Ishikawa (cell line): Measurements from ENCODE around the gene FOXRED2.
A peak's percentile ranks its signal among the peaks of the same experiment; 100 is the strongest.

Experiments used
- CEBPB ChIP-seq: IDR thresholded peaks from 2 replicates; pipeline ENCODE4 v1.6.1; 2012
- CREB1 ChIP-seq: IDR thresholded peaks from 2 replicates; pipeline ENCODE4 v1.6.1; 2012; ENCODE audit warnings: low read depth
- EGR1 ChIP-seq: IDR thresholded peaks from 2 replicates; pipeline ENCODE4 v1.6.1; 2012
- EP300 ChIP-seq: IDR thresholded peaks from 2 replicates; pipeline ENCODE4 v1.6.1; 2012; ENCODE audit warnings: borderline replicate concordance
- FOXM1 ChIP-seq: IDR thresholded peaks from 2 replicates; pipeline ENCODE4 v1.6.1; 2012; ENCODE audit warnings: low read depth, borderline replicate concordance
- MAX ChIP-seq: IDR thresholded peaks from 2 replicates; pipeline ENCODE4 v1.6.1; 2012
- NFIC ChIP-seq: IDR thresholded peaks from 2 replicates; pipeline ENCODE4 v1.6.1; 2012
- RAD21 ChIP-seq: IDR thresholded peaks from 2 replicates; pipeline ENCODE4 v1.6.1; 2012; ENCODE audit warnings: low read depth
- REST ChIP-seq: IDR thresholded peaks from 2 replicates; pipeline ENCODE4 v1.6.1; 2012; ENCODE audit warnings: low read depth, mild to moderate bottlenecking
- TAF1 ChIP-seq: IDR thresholded peaks from 2 replicates; pipeline ENCODE4 v1.6.1; 2012; ENCODE audit warnings: low read depth, mild to moderate bottlenecking
- TCF12 ChIP-seq: IDR thresholded peaks from 2 replicates; pipeline ENCODE4 v1.6.1; 2012; ENCODE audit warnings: low read depth
- TEAD4 ChIP-seq: IDR thresholded peaks from 2 replicates; pipeline ENCODE4 v1.6.1; 2012
- USF1 ChIP-seq: IDR thresholded peaks from 2 replicates; pipeline ENCODE4 v1.6.1; 2012
- YY1 ChIP-seq: IDR thresholded peaks from 2 replicates; pipeline ENCODE4 v1.6.1; 2012; ENCODE audit warnings: low read depth
- ZBTB7A ChIP-seq: IDR thresholded peaks from 2 replicates; pipeline ENCODE4 v1.6.1; 2012; ENCODE audit warnings: low read depth

The FOXRED2 gene

GRCh38 chr22:36456464-36456845 is 50.4 kb downstream of the FOXRED2 start:
- TF ChIP-seq RAD21: no peak
- no peak for TF ChIP-seq USF1
- no peak for TF ChIP-seq TAF1
- no peak for TF ChIP-seq YY1
- no peak for TF ChIP-seq NFIC
- no peak for TF ChIP-seq EGR1

- TF ChIP-seq NFIC: no peak
- TF ChIP-seq USF1: no peak
These were observed 51.0 kb downstream of the FOXRED2 start for GRCh38 chr22:36455571-36456463.

- peak; percentile 39; the same call in 1 of the 2 replicates for TF ChIP-seq FOXM1
- TF ChIP-seq CEBPB: no peak
- TF ChIP-seq NFIC: peak; percentile 73
- TF ChIP-seq EGR1: no peak
- TF ChIP-seq EP300: peak; percentile 79; the same call in 1 of the 2 replicates
- TF ChIP-seq ZBTB7A: peak; percentile 90
- no peak for TF ChIP-seq REST
- TF ChIP-seq YY1: no peak
- TF ChIP-seq TAF1: peak; percentile 40; the same call in 1 of the 2 replicates
- TF ChIP-seq CREB1: peak; percentile 51; the same call in 1 of the 2 replicates
- peak; percentile 4; the same call in 1 of the 2 replicates for TF ChIP-seq RAD21
- TF ChIP-seq USF1: no peak
- TF ChIP-seq TCF12: peak; percentile 84
- no peak for TF ChIP-seq MAX
- TF ChIP-seq TEAD4: 0 out of 2 replicates have a peak, but pooled peaks have one; percentile 7
These were observed 51.8 kb downstream of the FOXRED2 start for GRCh38 chr22:36454916-36455570.

- TF ChIP-seq YY1 (no peak), TEAD4 (no peak), TCF12 (no peak), FOXM1 (no peak)
These were observed 52.9 kb downstream of the FOXRED2 start for GRCh38 chr22:36453855-36454378.

- TF ChIP-seq USF1: no peak
- TF ChIP-seq REST: no peak
- no peak for TF ChIP-seq TCF12
- no peak for TF ChIP-seq EP300
- TF ChIP-seq FOXM1: no peak
- TF ChIP-seq RAD21: no peak
- no peak for TF ChIP-seq TEAD4
- no peak for TF ChIP-seq YY1
- no peak for TF ChIP-seq EGR1
- no peak for TF ChIP-seq CEBPB
- TF ChIP-seq ZBTB7A: no peak
- TF ChIP-seq CREB1: no peak
- TF ChIP-seq MAX: no peak
- no peak for TF ChIP-seq TAF1
- TF ChIP-seq NFIC: no peak
These were observed 54.4 kb downstream of the FOXRED2 start for GRCh38 chr22:36452250-36452977.
